K562 (cell line): ENCODE results near the gene CACNA2D2. TPM values are rescaled to one million over a fixed set of nuclear protein-coding genes. Genes with fewer than 3 reads are reported as not detected.

Source experiments
- ATAC-seq: fragments of 200-7000 bp; cut with Tn5 transposase; 3 replicates; pipeline ENCODE4 v1.9.1; 2020; ENCODE audit warnings: moderate library complexity
- BruUV-seq: library from RNA; stranded (reverse); fragments of 400-500 nt; replicated peaks from 2 replicates; lab custom pipeline; 2021; lab: Mats Ljungman, UMichigan
- CTCF ChIA-PET: fragments of 300-600 bp; formaldehyde crosslinking; extraction: SDS; loops from one replicate; lab custom pipeline; 2021; ENCODE audit warnings: low intra/inter-chr PET ratio; lab: Yijun Ruan, JAX
- POLR2A ChIA-PET: fragments of 300-600, 350-650 bp; sonication (Branson Sonifier 250); formaldehyde crosslinking; extraction: SDS; loops from one replicate; lab custom pipeline; 2021; ENCODE audit warnings: antibody characterized with exemption, inconsistent platforms; lab: Yijun Ruan, JAX
- DNase-seq, 4 experiments: peaks; one replicate each; pipeline versions ENCODE4 v3.0.0 to v3.0.0-alpha.2; 2011 to 2018; ENCODE audit warnings: low spot score in 3 of 4, mixed read lengths in 3 of 4; ENCODE audit errors: extremely low read depth in 1 of 4
- FAIRE-seq: peaks from 2 replicates; lab custom pipeline; 2011; peaks lifted over from hg19 to GRCh38; lab: Jason Lieb, UNC
- H2AFZ ChIP-seq: 2 replicates; pipeline ENCODE4 v1.6.0; 2011; ENCODE audit warnings: low read depth, low read length, control low read depth, inconsistent platforms
- H3K27ac ChIP-seq: fragments of 200-600 bp; 3 replicates; pipeline ENCODE4 v1.8.0; 2011; ENCODE audit warnings: low read depth, mild to moderate bottlenecking, control low read depth, inconsistent platforms, low read length, moderate library complexity, mixed read lengths; ENCODE audit errors: extremely low read depth
- H3K27me3 ChIP-seq, 2 experiments: fragments of 300-600 bp in 1 of 2; 2 replicates in 1 of 2; 3 replicates in 1 of 2; pipeline versions ENCODE4 v1.6.0 to v1.8.0; 2011; ENCODE audit warnings: inconsistent platforms in 2 of 2, low read length in 2 of 2, mild to moderate bottlenecking in 1 of 2, mixed read lengths in 1 of 2, moderate library complexity in 1 of 2; ENCODE audit not compliant: control insufficient read depth in 2 of 2, insufficient read depth in 2 of 2
- H3K36me3 ChIP-seq: fragments of 300-600 bp; 3 replicates; pipeline ENCODE4 v1.8.0; 2011; ENCODE audit warnings: mild to moderate bottlenecking, low read length, inconsistent platforms; ENCODE audit not compliant: control insufficient read depth, insufficient read depth
- H3K4me1 ChIP-seq, 2 experiments: fragments of 200-600 bp in 1 of 2; replicated peaks in 1 of 2; 2 replicates in 1 of 2; 3 replicates in 1 of 2; pipeline versions ENCODE4 v1.5.1 to v1.8.0; 2011; ENCODE audit warnings: inconsistent platforms in 2 of 2, low read length in 2 of 2, mild to moderate bottlenecking in 1 of 2, mixed read lengths in 1 of 2, moderate library complexity in 1 of 2; ENCODE audit not compliant: control insufficient read depth in 2 of 2, insufficient read depth in 2 of 2
- H3K4me2 ChIP-seq: 2 replicates; pipeline ENCODE4 v1.6.1; 2011; ENCODE audit warnings: low read length, control low read depth, inconsistent platforms, mixed read lengths; ENCODE audit not compliant: insufficient read depth
- H3K4me3 ChIP-seq: fragments of 200-600 bp; sonication (generic), shearing (Covaris generic); 2 replicates; pipeline ENCODE4 v1.5.1; 2016; ENCODE audit warnings: control low read depth, inconsistent platforms
- H3K79me2 ChIP-seq: fragments of 200-600 bp; 3 replicates; pipeline ENCODE4 v1.8.0; 2011; ENCODE audit warnings: low read length, inconsistent platforms; ENCODE audit not compliant: control insufficient read depth, insufficient read depth
- H3K9ac ChIP-seq, 2 experiments: 2 replicates each; pipeline versions ENCODE4 v1.6.0 to v1.6.1; 2011; ENCODE audit warnings: low read depth in 2 of 2, low read length in 2 of 2, control low read depth in 1 of 2, inconsistent platforms in 1 of 2, mild to moderate bottlenecking in 1 of 2, mixed read lengths in 1 of 2; ENCODE audit not compliant: insufficient read depth in 1 of 2
- H3K9me1 ChIP-seq: one replicate; pipeline ENCODE4 v1.6.0; 2011; ENCODE audit warnings: inconsistent platforms, mild to moderate bottlenecking, low read length, moderate library complexity; ENCODE audit not compliant: control insufficient read depth, insufficient read depth
- H3K9me3 ChIP-seq: replicated peaks from 2 replicates; pipeline ENCODE4 v1.5.1; 2011; ENCODE audit warnings: low read depth, low read length, inconsistent platforms; ENCODE audit not compliant: control insufficient read depth, insufficient read depth
- H4K20me1 ChIP-seq: replicated peaks from 2 replicates; pipeline ENCODE4 v1.6.1; 2011; ENCODE audit warnings: low read length, inconsistent platforms, mixed read lengths; ENCODE audit not compliant: control insufficient read depth, insufficient read depth
- ARHGAP35 ChIP-seq: fragments of 450-650 bp; IDR thresholded peaks from 2 replicates; pipeline ENCODE4 v1.6.1; 2018; ENCODE audit not compliant: partially characterized antibody
- ARID1B ChIP-seq: fragments of 450-650 bp; IDR thresholded peaks from 2 replicates; pipeline ENCODE4 v1.6.1; 2016; ENCODE audit warnings: antibody characterized with exemption, mild to moderate bottlenecking, inconsistent platforms
- BCOR ChIP-seq: fragments of 450-650 bp; IDR thresholded peaks from 2 replicates; pipeline ENCODE4 v1.6.1; 2016
- CBFA2T3 ChIP-seq: fragments of 450-650 bp; IDR thresholded peaks from 2 replicates; pipeline ENCODE4 v1.6.1; 2017
- CBX1 ChIP-seq: sonication (generic); IDR thresholded peaks from 2 replicates; pipeline ENCODE4 v1.6.1; 2016; ENCODE audit warnings: antibody characterized with exemption, low read depth, mild to moderate bottlenecking
- EGR1 ChIP-seq: fragments of 450-650 bp; conservative IDR thresholded peaks from 2 replicates; pipeline ENCODE4 v1.6.1; 2017; ENCODE audit warnings: mild to moderate bottlenecking
- HLTF ChIP-seq: fragments of 450-650 bp; IDR thresholded peaks from 2 replicates; pipeline ENCODE4 v1.6.1; 2016
- KDM1A ChIP-seq, 2 experiments: fragments of 450-650 bp; IDR thresholded peaks; 2 replicates each; pipeline ENCODE4 v1.6.1; 2016; ENCODE audit warnings: mild to moderate bottlenecking in 2 of 2
- RBM25 ChIP-seq: fragments of 200-400 bp; formaldehyde crosslinking; IDR thresholded peaks from 2 replicates; pipeline ENCODE4 v1.6.1; 2018; ENCODE audit warnings: low read length, low read depth, moderate library complexity; ENCODE audit not compliant: severe bottlenecking
- TCF3 ChIP-seq: sonication (generic); formaldehyde crosslinking; IDR thresholded peaks from 2 replicates; pipeline ENCODE4 v1.4.0; 2020; ENCODE audit warnings: mild to moderate bottlenecking, missing genetic modification reagents
- ZKSCAN1 ChIP-seq: fragments of 150-350 bp; IDR thresholded peaks from 2 replicates; pipeline ENCODE4 v1.6.1; 2016; ENCODE audit warnings: low read depth, low read length
- ZNF263 ChIP-seq: sonication (generic); formaldehyde crosslinking; IDR thresholded peaks from 2 replicates; pipeline ENCODE4 v1.8.0; 2022; ENCODE audit warnings: mild to moderate bottlenecking, missing genetic modification reagents, borderline replicate concordance
- WGBS: fragments of 100-300 bp; shearing (Covaris generic); methylation state at CpG from one replicate; pipeline ENCODE4 v1.1.6; 2016; ENCODE audit warnings: low coverage, mixed read lengths; ENCODE audit not compliant: insufficient coverage; ENCODE audit errors: missing lambda C conversion rate; 5-methylcytosine and 5-hydroxymethylcytosine counted together
- in situ Hi-C: fragments of 300-500 bp; cut with MboI; formaldehyde crosslinking; loops from 4 replicates; pipeline ENCODE4 v1.15.0; 2018; ENCODE audit warnings: inconsistent platforms, mixed read lengths
- intact Hi-C: fragments of 100-400 bp; cut with micrococcal nuclease; formaldehyde crosslinking; loops from 2 replicates; pipeline ENCODE4 v1.14.2; 2022
- polyA plus RNA-seq, 8 experiments: library from polyadenylated mRNA; depleted of rRNA in 4 of 8; stranded (reverse) in 5 of 8; unstranded in 3 of 8; fragments of >200 nt; fragmentation: Nextera tagmentation in 2 of 8; fragmentation: Illumina TruSeq in 1 of 8; extraction: Ambion mirVana in 2 of 8; extraction: Trizol in 1 of 8; gene quantifications; 2 replicates each; pipeline versions ENCODE4 v1.2.1 to v1.2.3, GENCODE V29; 2011 to 2014; ENCODE audit warnings: inconsistent platforms in 1 of 8, missing spikeins in 1 of 8
- total RNA-seq, 7 experiments: library from RNA; depleted of rRNA in 6 of 7; stranded (reverse); fragments of >200 nt in 6 of 7; fragmentation: Illumina TruSeq in 2 of 7; extraction: Trizol in 2 of 7; gene quantifications; 2 replicates each; pipeline versions ENCODE4 v1.2.1 to v1.2.3, GENCODE V29; 2011 to 2021; ENCODE audit warnings: low replicate concordance in 1 of 7
- TF ChIP-seq, protein P1 (sequence below): sonication (generic); formaldehyde crosslinking; IDR thresholded peaks from 2 replicates; pipeline ENCODE4 v1.8.1; 2023; ENCODE audit warnings: missing genetic modification reagents, mild to moderate bottlenecking, borderline replicate concordance
- TF ChIP-seq, protein P2 (sequence below): fragments of 450-650 bp; IDR thresholded peaks from 2 replicates; pipeline ENCODE4 v1.6.1; 2018; ENCODE audit not compliant: partially characterized antibody

Gene CACNA2D2
- total and polyA plus RNA-seq, 9 of the 15 experiments (the other 6 are each of a cell fraction or from before 2014, with no cell fraction given), result 0.11 to 0.58 (median 0.36) TPM; not detected in 2

GRCh38 chr3:50537421-50538129 lies 34.1 kb upstream of the CACNA2D2 start:
- in situ Hi-C loops, result no loop called here
- Histone ChIP-seq H4K20me1 (no peaks in the 10 kb centered on the region), H3K27ac (peak overlapping the region; percentile 52; the same call in 2 of the 3 replicates), H3K9me1 (no peaks in the 10 kb centered on the region), H3K9me3 (no peaks in the 10 kb centered on the region), H2AFZ (peak overlapping the region; percentile 55; the same call in 1 of the 2 replicates), H3K4me3 (no peak overlapping the region), H3K4me2 (peak overlapping the region; percentile 55), H3K79me2 (no peaks in the 10 kb centered on the region), H3K27me3 (no peaks in the 10 kb centered on the region), H3K36me3 (no peaks in the 10 kb centered on the region), H3K9ac (peak overlapping the region; percentile 20 to 72; a peak in 3 of 4 replicates), H3K4me1 (peaks cover 34 to 72% of the 10 kb centered on the region in 2 experiments)
- 0 out of 3 replicates have a peak, but pooled peaks have one; percentile 3 for ATAC-seq
- WGBS, result 22% methylated on average over 4 of the region's 4 CpGs
- ChIA-PET POLR2A (no interaction called here), CTCF (no interaction called here)
- intact Hi-C loops, result no loop called here
- TF ChIP-seq CBFA2T3, result peak; percentile 30; the same call in 1 of the 2 replicates
- TF ChIP-seq EGR1, result peak; percentile 47; the same call in 1 of the 2 replicates
- peak; percentile 53; the same call in 1 of the 2 replicates for TF ChIP-seq BCOR
- peak; percentile 71 for TF ChIP-seq RBM25
- 0 out of 2 replicates have a peak, but pooled peaks have one; percentile 54 for TF ChIP-seq ZKSCAN1
- TF ChIP-seq ZNF263 (CRISPR knock-in tag), result peak; percentile 83; the same call in 1 of the 2 replicates
- TF ChIP-seq, protein P1, sequence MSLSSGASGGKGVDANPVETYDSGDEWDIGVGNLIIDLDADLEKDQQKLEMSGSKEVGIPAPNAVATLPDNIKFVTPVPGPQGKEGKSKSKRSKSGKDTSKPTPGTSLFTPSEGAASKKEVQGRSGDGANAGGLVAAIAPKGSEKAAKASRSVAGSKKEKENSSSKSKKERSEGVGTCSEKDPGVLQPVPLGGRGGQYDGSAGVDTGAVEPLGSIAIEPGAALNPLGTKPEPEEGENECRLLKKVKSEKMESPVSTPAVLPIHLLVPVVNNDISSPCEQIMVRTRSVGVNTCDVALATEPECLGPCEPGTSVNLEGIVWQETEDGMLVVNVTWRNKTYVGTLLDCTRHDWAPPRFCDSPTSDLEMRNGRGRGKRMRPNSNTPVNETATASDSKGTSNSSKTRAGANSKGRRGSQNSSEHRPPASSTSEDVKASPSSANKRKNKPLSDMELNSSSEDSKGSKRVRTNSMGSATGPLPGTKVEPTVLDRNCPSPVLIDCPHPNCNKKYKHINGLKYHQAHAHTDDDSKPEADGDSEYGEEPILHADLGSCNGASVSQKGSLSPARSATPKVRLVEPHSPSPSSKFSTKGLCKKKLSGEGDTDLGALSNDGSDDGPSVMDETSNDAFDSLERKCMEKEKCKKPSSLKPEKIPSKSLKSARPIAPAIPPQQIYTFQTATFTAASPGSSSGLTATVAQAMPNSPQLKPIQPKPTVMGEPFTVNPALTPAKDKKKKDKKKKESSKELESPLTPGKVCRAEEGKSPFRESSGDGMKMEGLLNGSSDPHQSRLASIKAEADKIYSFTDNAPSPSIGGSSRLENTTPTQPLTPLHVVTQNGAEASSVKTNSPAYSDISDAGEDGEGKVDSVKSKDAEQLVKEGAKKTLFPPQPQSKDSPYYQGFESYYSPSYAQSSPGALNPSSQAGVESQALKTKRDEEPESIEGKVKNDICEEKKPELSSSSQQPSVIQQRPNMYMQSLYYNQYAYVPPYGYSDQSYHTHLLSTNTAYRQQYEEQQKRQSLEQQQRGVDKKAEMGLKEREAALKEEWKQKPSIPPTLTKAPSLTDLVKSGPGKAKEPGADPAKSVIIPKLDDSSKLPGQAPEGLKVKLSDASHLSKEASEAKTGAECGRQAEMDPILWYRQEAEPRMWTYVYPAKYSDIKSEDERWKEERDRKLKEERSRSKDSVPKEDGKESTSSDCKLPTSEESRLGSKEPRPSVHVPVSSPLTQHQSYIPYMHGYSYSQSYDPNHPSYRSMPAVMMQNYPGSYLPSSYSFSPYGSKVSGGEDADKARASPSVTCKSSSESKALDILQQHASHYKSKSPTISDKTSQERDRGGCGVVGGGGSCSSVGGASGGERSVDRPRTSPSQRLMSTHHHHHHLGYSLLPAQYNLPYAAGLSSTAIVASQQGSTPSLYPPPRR (CRISPR knock-in tag), result no peak
- TF ChIP-seq ARHGAP35, result no peak
- no peak for TF ChIP-seq CBX1
- peak; percentile 17; the same call in 1 of the 2 replicates for TF ChIP-seq TCF3 (CRISPR knock-in tag)
- 0 out of 2 replicates have a peak, but pooled peaks have one; percentile 7 for TF ChIP-seq ARID1B
- TF ChIP-seq, protein P2, sequence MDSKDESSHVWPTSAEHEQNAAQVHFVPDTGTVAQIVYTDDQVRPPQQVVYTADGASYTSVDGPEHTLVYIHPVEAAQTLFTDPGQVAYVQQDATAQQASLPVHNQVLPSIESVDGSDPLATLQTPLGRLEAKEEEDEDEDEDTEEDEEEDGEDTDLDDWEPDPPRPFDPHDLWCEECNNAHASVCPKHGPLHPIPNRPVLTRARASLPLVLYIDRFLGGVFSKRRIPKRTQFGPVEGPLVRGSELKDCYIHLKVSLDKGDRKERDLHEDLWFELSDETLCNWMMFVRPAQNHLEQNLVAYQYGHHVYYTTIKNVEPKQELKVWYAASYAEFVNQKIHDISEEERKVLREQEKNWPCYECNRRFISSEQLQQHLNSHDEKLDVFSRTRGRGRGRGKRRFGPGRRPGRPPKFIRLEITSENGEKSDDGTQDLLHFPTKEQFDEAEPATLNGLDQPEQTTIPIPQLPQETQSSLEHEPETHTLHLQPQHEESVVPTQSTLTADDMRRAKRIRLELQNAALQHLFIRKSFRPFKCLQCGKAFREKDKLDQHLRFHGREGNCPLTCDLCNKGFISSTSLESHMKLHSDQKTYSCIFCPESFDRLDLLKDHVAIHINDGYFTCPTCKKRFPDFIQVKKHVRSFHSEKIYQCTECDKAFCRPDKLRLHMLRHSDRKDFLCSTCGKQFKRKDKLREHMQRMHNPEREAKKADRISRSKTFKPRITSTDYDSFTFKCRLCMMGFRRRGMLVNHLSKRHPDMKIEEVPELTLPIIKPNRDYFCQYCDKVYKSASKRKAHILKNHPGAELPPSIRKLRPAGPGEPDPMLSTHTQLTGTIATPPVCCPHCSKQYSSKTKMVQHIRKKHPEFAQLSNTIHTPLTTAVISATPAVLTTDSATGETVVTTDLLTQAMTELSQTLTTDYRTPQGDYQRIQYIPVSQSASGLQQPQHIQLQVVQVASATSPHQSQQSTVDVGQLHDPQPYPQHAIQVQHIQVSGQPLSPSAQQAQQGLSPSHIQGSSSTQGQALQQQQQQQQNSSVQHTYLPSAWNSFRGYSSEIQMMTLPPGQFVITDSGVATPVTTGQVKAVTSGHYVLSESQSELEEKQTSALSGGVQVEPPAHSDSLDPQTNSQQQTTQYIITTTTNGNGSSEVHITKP, result peak; percentile 31
- TF ChIP-seq KDM1A (IDR thresholded peaks at IDR 0.05), result peak in 1 of 2 experiments; percentile 32; a peak in 1 of 4 replicates
- TF ChIP-seq HLTF, result no peak
- FAIRE-seq, result peak; percentile 75
- no TSS peak for BruUV-seq
- DNase-seq, result peak; percentile 33 to 67 (median 50)
